ENCODE data around the gene GJC2.

DNA sequence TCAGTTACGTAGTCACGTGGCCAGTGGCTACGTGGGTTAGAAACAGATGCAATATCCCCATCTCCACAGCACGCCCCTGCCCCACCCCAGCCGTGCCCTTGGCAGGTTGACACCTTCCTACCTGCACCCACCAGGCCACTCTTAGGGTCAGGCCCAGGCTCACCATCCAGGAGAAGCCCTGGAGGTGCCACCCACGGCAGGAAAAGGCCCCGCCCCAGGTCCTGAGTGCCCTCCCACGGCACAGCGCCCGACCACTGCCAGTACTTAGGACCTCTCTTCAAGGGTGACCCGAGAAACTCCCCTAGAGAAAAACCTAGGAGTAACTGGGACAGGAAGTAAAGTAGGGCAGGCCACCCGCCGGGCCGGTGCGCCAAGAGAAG, 48.1 kb upstream of the GJC2 start:
- TF ChIP-seq FOS (IDR thresholded peaks at IDR 0.05; ENCODE audit: borderline replicate concordance, insufficient read depth, low read length): no peak
- TF ChIP-seq, protein P1, sequence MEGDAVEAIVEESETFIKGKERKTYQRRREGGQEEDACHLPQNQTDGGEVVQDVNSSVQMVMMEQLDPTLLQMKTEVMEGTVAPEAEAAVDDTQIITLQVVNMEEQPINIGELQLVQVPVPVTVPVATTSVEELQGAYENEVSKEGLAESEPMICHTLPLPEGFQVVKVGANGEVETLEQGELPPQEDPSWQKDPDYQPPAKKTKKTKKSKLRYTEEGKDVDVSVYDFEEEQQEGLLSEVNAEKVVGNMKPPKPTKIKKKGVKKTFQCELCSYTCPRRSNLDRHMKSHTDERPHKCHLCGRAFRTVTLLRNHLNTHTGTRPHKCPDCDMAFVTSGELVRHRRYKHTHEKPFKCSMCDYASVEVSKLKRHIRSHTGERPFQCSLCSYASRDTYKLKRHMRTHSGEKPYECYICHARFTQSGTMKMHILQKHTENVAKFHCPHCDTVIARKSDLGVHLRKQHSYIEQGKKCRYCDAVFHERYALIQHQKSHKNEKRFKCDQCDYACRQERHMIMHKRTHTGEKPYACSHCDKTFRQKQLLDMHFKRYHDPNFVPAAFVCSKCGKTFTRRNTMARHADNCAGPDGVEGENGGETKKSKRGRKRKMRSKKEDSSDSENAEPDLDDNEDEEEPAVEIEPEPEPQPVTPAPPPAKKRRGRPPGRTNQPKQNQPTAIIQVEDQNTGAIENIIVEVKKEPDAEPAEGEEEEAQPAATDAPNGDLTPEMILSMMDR (IDR thresholded peaks at IDR 0.05; ENCODE audit: extremely low read depth in 1 of 2, insufficient read depth in 1 of 2, low read depth in 1 of 2, low read length in 2 of 2): no peak
- no peak for TF ChIP-seq POLR2A (IDR thresholded peaks at IDR 0.05; ENCODE audit: low read depth, low read length)
- TF ChIP-seq, protein P2, sequence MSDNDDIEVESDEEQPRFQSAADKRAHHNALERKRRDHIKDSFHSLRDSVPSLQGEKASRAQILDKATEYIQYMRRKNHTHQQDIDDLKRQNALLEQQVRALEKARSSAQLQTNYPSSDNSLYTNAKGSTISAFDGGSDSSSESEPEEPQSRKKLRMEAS (IDR thresholded peaks at IDR 0.05; ENCODE audit: insufficient read depth, insufficient read length): no peak
- no peak for TF ChIP-seq EZH2 (IDR thresholded peaks at IDR 0.05; ENCODE audit: borderline replicate concordance, low read depth, low read length, severe bottlenecking)
- TF ChIP-seq POLR2AphosphoS5 (IDR thresholded peaks at IDR 0.05; ENCODE audit: insufficient read depth, low read depth, low read length): no peak
- TF ChIP-seq JUN (IDR thresholded peaks at IDR 0.05; ENCODE audit: borderline replicate concordance, insufficient read depth, insufficient read length, low read depth): no peak
- no peak for TF ChIP-seq MYC (IDR thresholded peaks at IDR 0.05; ENCODE audit: low read depth, low read length)

Measured in endothelial cell of umbilical vein (primary cell).